ENCODE data around the gene C1orf174. TPM values are rescaled to one million over a fixed set of nuclear protein-coding genes. Genes with fewer than 3 reads are reported as not detected.
A peak's percentile ranks its signal among the peaks of the same experiment; 100 is the strongest.

Gene C1orf174
- total RNA-seq, 3 donors from 2014 or later (not counting 1 experiment from before 2014, with no cell fraction given): 52.9 to 62.3 (median 61.5) TPM

DNA sequence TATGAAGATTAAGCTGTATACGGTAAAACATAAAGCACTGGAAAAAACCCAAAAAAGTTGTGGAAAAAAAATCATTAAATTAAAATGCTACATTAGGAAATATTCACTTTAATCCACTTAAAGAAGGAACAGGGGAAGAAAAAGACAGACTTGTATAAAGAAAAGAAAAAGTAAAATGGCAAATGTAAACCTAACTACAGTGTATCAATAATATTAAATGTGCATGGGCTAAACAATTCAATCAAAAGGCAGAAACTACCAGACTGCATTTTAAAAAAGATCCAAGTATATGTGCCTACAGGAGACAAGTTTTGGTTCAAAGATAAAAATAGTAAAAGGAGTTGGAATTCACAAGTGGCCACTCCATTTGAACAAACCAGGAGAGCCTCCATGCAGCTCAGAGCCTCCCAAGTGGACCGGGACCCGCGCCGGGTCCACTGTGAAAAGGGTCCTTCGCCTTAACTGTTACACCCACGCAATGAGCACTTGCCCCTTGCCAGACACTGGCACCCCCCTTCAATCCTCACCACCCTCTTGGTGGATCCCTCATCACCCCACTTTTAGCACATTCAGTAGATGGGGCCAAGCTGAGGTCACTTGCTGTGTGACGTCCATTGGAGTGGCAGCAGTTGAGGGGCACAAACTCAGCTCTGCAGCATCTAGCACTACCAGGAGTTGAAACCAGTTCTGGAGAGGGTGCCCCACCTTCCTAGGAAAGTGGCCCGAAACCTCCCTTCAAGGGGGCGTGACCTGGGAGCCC, 898 bp downstream of the C1orf174 start:
- ATAC-seq (no peak), DNase-seq (no peak)
- Mint-ChIP-seq H3K9me3 (peaks cover 2 to 4% of the 10 kb centered on the region in 2 donors), H3K4me1 (peaks cover 41 to 52% of the 10 kb centered on the region in 2 donors), H3K4me3 (peak overlapping the region; percentile 88), H3K36me3 (no peaks in the 10 kb centered on the region), H3K27ac (peak overlapping the region; percentile 95 to 96), H3K27me3 (ENCODE audit: low read depth in 2 of 2) (no peaks in the 10 kb centered on the region)
- Histone ChIP-seq H3K9me3 (ENCODE audit: control insufficient read depth, insufficient read depth, low read length) (peaks cover 8% of the 10 kb centered on the region), H3K27me3 (ENCODE audit: control insufficient read depth, insufficient read depth, low read length) (no peaks in the 10 kb centered on the region), H3K4me3 (ENCODE audit: low read length) (peak overlapping the region; percentile 83), H3K36me3 (ENCODE audit: control insufficient read depth, insufficient read depth, low read length) (peaks cover 2% of the 10 kb centered on the region), H3K27ac (ENCODE audit: low read length) (peak overlapping the region; percentile 96), H3K4me1 (ENCODE audit: control insufficient read depth, insufficient read depth, low read length) (peaks cover 43% of the 10 kb centered on the region)
- WGBS (ENCODE audit: insufficient coverage): 46% methylated on average over 9 of the region's 10 CpGs
- intact Hi-C loops (cut with micrococcal nuclease): no loop called here
- TF ChIP-seq, protein P1, sequence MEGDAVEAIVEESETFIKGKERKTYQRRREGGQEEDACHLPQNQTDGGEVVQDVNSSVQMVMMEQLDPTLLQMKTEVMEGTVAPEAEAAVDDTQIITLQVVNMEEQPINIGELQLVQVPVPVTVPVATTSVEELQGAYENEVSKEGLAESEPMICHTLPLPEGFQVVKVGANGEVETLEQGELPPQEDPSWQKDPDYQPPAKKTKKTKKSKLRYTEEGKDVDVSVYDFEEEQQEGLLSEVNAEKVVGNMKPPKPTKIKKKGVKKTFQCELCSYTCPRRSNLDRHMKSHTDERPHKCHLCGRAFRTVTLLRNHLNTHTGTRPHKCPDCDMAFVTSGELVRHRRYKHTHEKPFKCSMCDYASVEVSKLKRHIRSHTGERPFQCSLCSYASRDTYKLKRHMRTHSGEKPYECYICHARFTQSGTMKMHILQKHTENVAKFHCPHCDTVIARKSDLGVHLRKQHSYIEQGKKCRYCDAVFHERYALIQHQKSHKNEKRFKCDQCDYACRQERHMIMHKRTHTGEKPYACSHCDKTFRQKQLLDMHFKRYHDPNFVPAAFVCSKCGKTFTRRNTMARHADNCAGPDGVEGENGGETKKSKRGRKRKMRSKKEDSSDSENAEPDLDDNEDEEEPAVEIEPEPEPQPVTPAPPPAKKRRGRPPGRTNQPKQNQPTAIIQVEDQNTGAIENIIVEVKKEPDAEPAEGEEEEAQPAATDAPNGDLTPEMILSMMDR (IDR thresholded peaks at IDR 0.05): no peak

DNA sequence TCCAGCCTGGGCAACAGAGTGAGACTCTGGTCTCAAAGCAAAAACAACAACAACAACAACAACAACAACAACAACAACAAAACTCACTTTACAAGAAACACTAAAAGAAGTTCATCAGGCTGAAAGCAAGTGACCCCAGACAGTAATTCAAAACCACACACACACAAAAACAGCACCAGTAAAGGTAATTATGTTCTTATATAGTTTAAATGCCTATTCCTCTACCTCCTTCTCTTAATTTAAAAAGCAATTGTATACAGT, 1.7 kb downstream of the C1orf174 start:
- TF ChIP-seq, protein P1 (IDR thresholded peaks at IDR 0.05): no peak
- H3K4me3 ChIP-seq (ENCODE audit: low read length): no peak overlapping the region
- Mint-ChIP-seq H3K4me3 (peak overlapping the region; percentile 88), H3K36me3 (no peaks in the 10 kb centered on the region), H3K27me3 (ENCODE audit: low read depth in 2 of 2) (no peaks in the 10 kb centered on the region), H3K27ac (peak overlapping the region; percentile 95 to 96), H3K9me3 (peaks cover 2 to 4% of the 10 kb centered on the region in 2 donors), H3K4me1 (peaks cover 36 to 46% of the 10 kb centered on the region in 2 donors)
- H3K27me3 ChIP-seq (ENCODE audit: control insufficient read depth, insufficient read depth, low read length): no peaks in the 10 kb centered on the region
- peaks cover 2% of the 10 kb centered on the region for H3K36me3 ChIP-seq (ENCODE audit: control insufficient read depth, insufficient read depth, low read length)
- H3K4me1 ChIP-seq (ENCODE audit: control insufficient read depth, insufficient read depth, low read length): peaks cover 36% of the 10 kb centered on the region
- DNase-seq (no peak), ATAC-seq (no peak)
- no peak overlapping the region for H3K27ac ChIP-seq (ENCODE audit: low read length)
- intact Hi-C loops (cut with micrococcal nuclease): no loop called here
- peaks cover 8% of the 10 kb centered on the region for H3K9me3 ChIP-seq (ENCODE audit: control insufficient read depth, insufficient read depth, low read length)

DNA sequence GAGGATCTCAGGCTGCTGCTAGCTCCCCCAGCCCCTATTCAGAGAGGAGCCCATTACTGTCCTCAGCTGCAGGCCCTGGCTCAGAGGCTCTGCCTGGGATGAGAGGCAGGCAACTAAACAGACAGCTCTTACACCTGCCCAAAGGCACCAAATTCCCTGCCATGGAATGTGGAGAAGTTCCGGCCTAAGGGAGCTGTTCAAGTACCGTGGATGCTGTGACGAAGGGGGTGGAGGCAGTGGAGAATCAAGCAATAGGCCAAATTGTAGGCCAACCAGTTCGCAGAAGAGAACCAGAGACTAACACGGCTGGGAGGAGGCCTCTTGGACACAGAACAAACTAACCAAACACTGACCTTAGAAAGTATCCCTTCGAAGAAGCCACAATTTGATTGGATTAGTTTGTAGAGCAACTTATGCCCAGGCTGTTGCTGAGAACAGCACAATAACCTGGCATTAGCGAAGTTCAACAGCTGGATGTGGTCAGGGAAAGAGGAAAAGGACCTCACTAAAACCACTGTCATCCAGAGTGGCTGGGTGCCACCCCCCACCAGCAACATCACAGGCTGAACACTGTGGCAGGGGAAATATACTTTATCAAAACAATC, 3.6 kb downstream of the C1orf174 start:
- Mint-ChIP-seq H3K27ac (peak overlapping the region; percentile 48 to 57), H3K36me3 (no peaks in the 10 kb centered on the region), H3K4me3 (no peak overlapping the region), H3K27me3 (ENCODE audit: low read depth in 2 of 2) (no peaks in the 10 kb centered on the region), H3K4me1 (peaks cover 26 to 33% of the 10 kb centered on the region in 2 donors), H3K9me3 (peaks cover 2 to 4% of the 10 kb centered on the region in 2 donors)
- no peak for ATAC-seq
- no peaks in the 10 kb centered on the region for H3K27me3 ChIP-seq (ENCODE audit: control insufficient read depth, insufficient read depth, low read length)
- DNase-seq: no peak
- intact Hi-C loops (cut with micrococcal nuclease): no loop called here
- peaks cover 19% of the 10 kb centered on the region for H3K4me1 ChIP-seq (ENCODE audit: control insufficient read depth, insufficient read depth, low read length)
- H3K36me3 ChIP-seq (ENCODE audit: control insufficient read depth, insufficient read depth, low read length): peaks cover 2% of the 10 kb centered on the region
- no peak overlapping the region for H3K4me3 ChIP-seq (ENCODE audit: low read length)
- peaks cover 8% of the 10 kb centered on the region for H3K9me3 ChIP-seq (ENCODE audit: control insufficient read depth, insufficient read depth, low read length)
- WGBS (ENCODE audit: insufficient coverage): 90% methylated on average over 5 of the region's 7 CpGs
- no peak overlapping the region for H3K27ac ChIP-seq (ENCODE audit: low read length)
- TF ChIP-seq, protein P1 (IDR thresholded peaks at IDR 0.05): no peak

Data from natural killer cell (primary cell).